IMR-90 (cell line): Measurements from ENCODE around the gene COL9A3. TPM values are rescaled to one million over a fixed set of nuclear protein-coding genes. Genes with fewer than 3 reads are reported as not detected.

ENCODE experiments used
- ATAC-seq: fragments of 200-7000 bp; cut with Tn5 transposase; 2 replicates; pipeline ENCODE4 v1.9.1; 2020; ENCODE audit warnings: low read depth, mild to moderate bottlenecking, moderate library complexity
- BruUV-seq: library from RNA; stranded (reverse); fragments of 400-500 nt; replicated peaks from 2 replicates; lab custom pipeline; 2021; lab: Mats Ljungman, UMichigan
- CTCF ChIA-PET: fragments of 300-600 bp; formaldehyde crosslinking; extraction: SDS; loops from one replicate; lab custom pipeline; 2021; ENCODE audit warnings: antibody characterized with exemption; lab: Yijun Ruan, JAX
- POLR2A ChIA-PET: fragments of 300-600 bp; sonication (Branson Sonifier 250); formaldehyde crosslinking; loops from one replicate; lab custom pipeline; 2022; ENCODE audit warnings: antibody characterized with exemption; ENCODE audit not compliant: unreplicated experiment; lab: Charles Lee
- DNase-seq: peaks from one replicate; pipeline ENCODE4 v3.0.0; 2013
- H2AFZ ChIP-seq: replicated peaks from 2 replicates; pipeline ENCODE3; 2013; ENCODE audit warnings: low read length, mild to moderate bottlenecking; ENCODE audit not compliant: poor library complexity
- H2AK5ac ChIP-seq: 2 replicates; pipeline ENCODE4 v1.6.1; 2013; ENCODE audit warnings: low read depth, low read length, inconsistent platforms
- H2AK9ac ChIP-seq: replicated peaks from 2 replicates; pipeline ENCODE3; 2013; ENCODE audit warnings: mild to moderate bottlenecking, low read depth, low read length, moderate library complexity; ENCODE audit not compliant: poor library complexity
- H2BK120ac ChIP-seq: 2 replicates; pipeline ENCODE4 v1.6.1; 2013; ENCODE audit warnings: low read depth, low read length, inconsistent platforms
- H2BK15ac ChIP-seq: 3 replicates; pipeline ENCODE4 v1.6.1; 2013; ENCODE audit warnings: low read depth, low read length, inconsistent platforms
- H2BK20ac ChIP-seq: 2 replicates; pipeline ENCODE4 v1.6.1; 2013; ENCODE audit warnings: low read depth, mild to moderate bottlenecking, inconsistent platforms, low read length, moderate library complexity
- H2BK5ac ChIP-seq: 2 replicates; pipeline ENCODE4 v1.6.1; 2013; ENCODE audit warnings: mild to moderate bottlenecking, low read depth, low read length, inconsistent platforms; ENCODE audit not compliant: poor library complexity, severe bottlenecking
- H3K14ac ChIP-seq: replicated peaks from 2 replicates; pipeline ENCODE4 v1.6.1; 2013; ENCODE audit warnings: low read depth, low read length, inconsistent platforms
- H3K18ac ChIP-seq: 2 replicates; pipeline ENCODE4 v1.6.1; 2013; ENCODE audit warnings: low read depth, low read length, control low read depth
- H3K23ac ChIP-seq: 2 replicates; pipeline ENCODE4 v1.6.1; 2013; ENCODE audit warnings: low read depth, low read length, inconsistent platforms
- H3K27ac ChIP-seq: 2 replicates; pipeline ENCODE4 v1.5.1; 2013; ENCODE audit warnings: mild to moderate bottlenecking, control low read depth, low read length; ENCODE audit not compliant: insufficient read depth
- H3K27me3 ChIP-seq: 2 replicates; pipeline ENCODE4 v1.6.1; 2013; ENCODE audit warnings: low read length; ENCODE audit not compliant: control insufficient read depth, insufficient read depth
- H3K36me3 ChIP-seq: 2 replicates; pipeline ENCODE4 v1.6.1; 2013; ENCODE audit warnings: low read length, mixed read lengths; ENCODE audit not compliant: control insufficient read depth, insufficient read depth
- H3K4ac ChIP-seq: 2 replicates; pipeline ENCODE4 v1.6.1; 2013; ENCODE audit warnings: low read depth, low read length, inconsistent platforms
- H3K4me1 ChIP-seq: 2 replicates; pipeline ENCODE4 v1.6.1; 2013; ENCODE audit warnings: low read length, mixed read lengths; ENCODE audit not compliant: control insufficient read depth, insufficient read depth
- H3K4me2 ChIP-seq: 2 replicates; pipeline ENCODE4 v1.6.1; 2013; ENCODE audit warnings: low read depth, mild to moderate bottlenecking, control low read depth, low read length, moderate library complexity
- H3K4me3 ChIP-seq: 2 replicates; pipeline ENCODE4 v1.5.1; 2013; ENCODE audit warnings: low read depth, mild to moderate bottlenecking, control low read depth, low read length, moderate library complexity; ENCODE audit not compliant: insufficient read depth
- H3K56ac ChIP-seq: 2 replicates; pipeline ENCODE4 v1.6.1; 2013; ENCODE audit warnings: low read length, inconsistent platforms; ENCODE audit not compliant: insufficient read depth; ENCODE audit errors: extremely low read depth
- H3K79me1 ChIP-seq, 2 experiments: 2 replicates each; pipeline ENCODE4 v1.6.1; 2013; ENCODE audit warnings: low read length in 2 of 2, inconsistent platforms in 1 of 2, low read depth in 1 of 2
- H3K9ac ChIP-seq: 2 replicates; pipeline ENCODE4 v1.6.1; 2013; ENCODE audit warnings: low read depth, low read length, control low read depth
- H3K9me1 ChIP-seq: 2 replicates; pipeline ENCODE4 v1.6.1; 2013; ENCODE audit warnings: low read length, inconsistent platforms; ENCODE audit not compliant: insufficient read depth
- H3K9me3 ChIP-seq: 2 replicates; pipeline ENCODE4 v1.6.1; 2013; ENCODE audit warnings: low read length; ENCODE audit not compliant: control insufficient read depth, insufficient read depth
- H4K20me1 ChIP-seq: 2 replicates; pipeline ENCODE4 v1.6.1; 2013; ENCODE audit warnings: low read length, inconsistent platforms; ENCODE audit not compliant: insufficient read depth
- H4K5ac ChIP-seq: 2 replicates; pipeline ENCODE4 v1.6.1; 2013; ENCODE audit warnings: mild to moderate bottlenecking, low read depth, low read length, control low read depth
- H4K8ac ChIP-seq, 2 experiments: 2 replicates each; pipeline ENCODE4 v1.6.1; 2013; ENCODE audit warnings: low read depth in 2 of 2, low read length in 2 of 2, control low read depth in 1 of 2, inconsistent platforms in 1 of 2
- H4K91ac ChIP-seq: 2 replicates; pipeline ENCODE4 v1.6.1; 2013; ENCODE audit warnings: low read depth, low read length, inconsistent platforms; ENCODE audit not compliant: insufficient read depth
- BHLHE40 ChIP-seq: fragments of 150-350 bp; IDR thresholded peaks from 2 replicates; pipeline ENCODE4 v1.6.1; 2016; ENCODE audit warnings: mild to moderate bottlenecking, low read depth, low read length
- CEBPB ChIP-seq: IDR thresholded peaks from 2 replicates; pipeline ENCODE4 v1.6.1; 2012; ENCODE audit warnings: low read depth, low read length, improper control_type of control experiment
- CHD1 ChIP-seq: IDR thresholded peaks from 2 replicates; pipeline ENCODE4 v1.6.1; 2012; ENCODE audit warnings: low read depth, low read length, improper control_type of control experiment
- FOS ChIP-seq: fragments of 150-350 bp; IDR thresholded peaks from 2 replicates; pipeline ENCODE4 v1.6.1; 2016; ENCODE audit warnings: low read depth, low read length
- MAFK ChIP-seq: IDR thresholded peaks from 2 replicates; pipeline ENCODE4 v1.6.1; 2012; ENCODE audit warnings: low read depth, low read length, improper control_type of control experiment
- MAZ ChIP-seq: IDR thresholded peaks from 2 replicates; pipeline ENCODE4 v1.6.1; 2012; ENCODE audit warnings: low read depth, mild to moderate bottlenecking, low read length, improper control_type of control experiment, moderate library complexity, borderline replicate concordance
- MXI1 ChIP-seq: IDR thresholded peaks from 2 replicates; pipeline ENCODE4 v1.6.1; 2012; ENCODE audit warnings: low read depth, mild to moderate bottlenecking, low read length, moderate library complexity, borderline replicate concordance
- NFE2L2 ChIP-seq: fragments of 150-350 bp; IDR thresholded peaks from 2 replicates; pipeline ENCODE4 v1.6.1; 2016; ENCODE audit warnings: low read depth, mild to moderate bottlenecking, low read length
- POLR2A ChIP-seq: IDR thresholded peaks from 2 replicates; pipeline ENCODE4 v1.6.1; 2012; ENCODE audit warnings: mild to moderate bottlenecking, low read depth, low read length
- RAD21 ChIP-seq: IDR thresholded peaks from 2 replicates; pipeline ENCODE4 v1.6.1; 2012; ENCODE audit warnings: low read length, improper control_type of control experiment
- RCOR1 ChIP-seq: IDR thresholded peaks from 2 replicates; pipeline ENCODE4 v1.6.1; 2012; ENCODE audit warnings: mild to moderate bottlenecking, low read length, improper control_type of control experiment; ENCODE audit not compliant: insufficient replicate concordance
- RFX5 ChIP-seq: IDR thresholded peaks from 2 replicates; pipeline ENCODE4 v1.8.0; 2012; ENCODE audit warnings: low read depth, mild to moderate bottlenecking, low read length, moderate library complexity
- SMC3 ChIP-seq: fragments of 150-350 bp; IDR thresholded peaks from 2 replicates; pipeline ENCODE4 v1.6.1; 2016; ENCODE audit warnings: low read depth, mild to moderate bottlenecking, antibody characterized with exemption, low read length, moderate library complexity
- WGBS, 2 experiments: methylation state at CpG; one replicate each; pipeline versions ENCODE4 v1.1.5 to v1.1.7; 2013; ENCODE audit warnings: missing lambda C conversion rate in 2 of 2; ENCODE audit not compliant: insufficient read length in 1 of 2; ENCODE audit errors: extremely low coverage in 2 of 2; 5-methylcytosine and 5-hydroxymethylcytosine counted together
- dilution Hi-C: fragments of 300-500 bp; cut with HindIII; formaldehyde crosslinking; loops from one replicate; pipeline ENCODE4 v1.14.3; 2018; ENCODE audit warnings: low sequenced_read_pairs; ENCODE audit not compliant: unreplicated experiment
- in situ Hi-C: fragments of 300-500 bp; cut with MboI; formaldehyde crosslinking; loops from 3 replicates; pipeline ENCODE4 v1.14.3; 2019; ENCODE audit warnings: low sequenced_read_pairs, inconsistent platforms, mixed read lengths
- intact Hi-C: fragments of 100-400 bp; cut with micrococcal nuclease; formaldehyde crosslinking; loops from 2 replicates; pipeline ENCODE4 v1.10.0; 2022
- polyA plus RNA-seq, 3 experiments: library from polyadenylated mRNA; depleted of rRNA; stranded (reverse); fragments of >200 nt; gene quantifications; 2 replicates each; pipeline ENCODE4 v1.2.3, GENCODE V29; 2012; ENCODE audit warnings: low replicate concordance in 1 of 3
- total RNA-seq: library from RNA; depleted of rRNA; stranded (reverse); fragments of >200 nt; gene quantifications from 2 replicates; pipeline ENCODE4 v1.2.3, GENCODE V29; 2012
- TF ChIP-seq, protein P1 (sequence below): fragments of 150-350 bp; IDR thresholded peaks from 2 replicates; pipeline ENCODE4 v1.6.1; 2017; ENCODE audit warnings: mild to moderate bottlenecking, antibody characterized with exemption, low read length, low read depth
- TF ChIP-seq, protein P2 (sequence below): fragments of 150-350 bp; IDR thresholded peaks from 2 replicates; pipeline ENCODE4 v1.6.1; 2016; ENCODE audit warnings: low read depth, mild to moderate bottlenecking, low read length, moderate library complexity, borderline replicate concordance
- TF ChIP-seq, protein P3 (sequence below): conservative IDR thresholded peaks from 2 replicates; pipeline ENCODE4 v1.5.1; 2012; ENCODE audit warnings: mild to moderate bottlenecking, low read depth, low read length, improper control_type of control experiment

The COL9A3 gene
- total and polyA plus RNA-seq, 2 of the 4 experiments (the other 2 are of a cell fraction), result 0.36 to 1.4 TPM

DNA sequence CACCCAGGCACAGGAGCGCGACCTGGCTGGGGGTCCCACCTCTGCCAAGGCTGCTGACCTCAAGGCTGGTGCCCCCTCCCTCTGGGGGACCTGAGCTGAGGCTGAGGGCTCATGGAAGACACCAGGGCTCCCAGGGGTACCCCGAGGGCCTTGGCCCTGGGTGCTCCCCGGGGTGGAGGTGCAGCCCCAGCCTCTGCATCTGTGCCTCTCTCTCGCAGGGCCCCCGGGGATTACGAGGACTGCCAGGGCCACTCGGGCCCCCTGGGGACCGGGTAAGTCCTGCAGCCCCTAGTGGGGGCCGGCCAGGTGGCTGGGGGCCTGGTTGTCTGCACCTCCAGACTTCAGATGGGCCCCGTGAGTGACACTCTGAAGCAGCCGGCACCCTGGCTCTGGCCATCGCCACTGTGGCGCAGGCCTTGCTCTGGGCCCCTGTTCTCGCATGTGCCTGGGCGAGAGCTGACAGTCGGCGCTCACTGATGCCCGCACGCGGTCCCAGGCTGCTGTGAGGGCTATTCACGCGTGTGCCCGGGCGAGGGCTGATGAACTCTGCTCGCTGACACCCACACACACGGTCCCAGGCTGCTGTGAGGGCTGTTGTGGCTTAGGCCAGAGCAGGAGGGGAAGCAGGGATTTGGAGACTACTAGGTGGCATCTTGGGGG is 9.3 kb downstream of the COL9A3 start:
- ChIA-PET POLR2A (no interaction called here), CTCF (no interaction called here)
- ATAC-seq (no peak), DNase-seq (no peak)
- no peak overlapping the region for H4K91ac ChIP-seq
- no peak overlapping the region for H2AK5ac ChIP-seq
- H3K23ac ChIP-seq, result no peak overlapping the region
- H2BK120ac ChIP-seq, result no peak overlapping the region
- H3K4ac ChIP-seq, result no peak overlapping the region
- intact Hi-C loops (no loop called here), dilution Hi-C loops (no loop called here), in situ Hi-C loops (no loop called here)
- H3K14ac ChIP-seq, result no peak overlapping the region
- H2BK15ac ChIP-seq, result no peak overlapping the region
- no peak overlapping the region for H2AFZ ChIP-seq
- H3K18ac ChIP-seq, result no peak overlapping the region
- H3K27ac ChIP-seq, result no peak overlapping the region
- BruUV-seq, result no TSS peak
- no peak overlapping the region for H4K5ac ChIP-seq
- H3K9me3 ChIP-seq, result no peaks in the 10 kb centered on the region
- H2AK9ac ChIP-seq, result no peak overlapping the region
- H3K56ac ChIP-seq, result no peak overlapping the region
- H3K9ac ChIP-seq, result no peak overlapping the region
- no peak overlapping the region for H2BK20ac ChIP-seq
- H3K79me1 ChIP-seq, result no peaks in the 10 kb centered on the region
- H3K27me3 ChIP-seq, result no peaks in the 10 kb centered on the region
- 94% methylated on average over 11 of the region's 27 CpGs; no CpG with 5 or more reads in 1 of the 2 experiments for WGBS, 2 experiments
- TF ChIP-seq CEBPB (no peak), RAD21 (no peak), RCOR1 (no peak), BHLHE40 (no peak), MAFK (no peak), MXI1 (no peak), POLR2A (no peak), RFX5 (no peak), NFE2L2 (no peak), SMC3 (no peak), CHD1 (no peak), MAZ (no peak), FOS (no peak)
- TF ChIP-seq, protein P1, sequence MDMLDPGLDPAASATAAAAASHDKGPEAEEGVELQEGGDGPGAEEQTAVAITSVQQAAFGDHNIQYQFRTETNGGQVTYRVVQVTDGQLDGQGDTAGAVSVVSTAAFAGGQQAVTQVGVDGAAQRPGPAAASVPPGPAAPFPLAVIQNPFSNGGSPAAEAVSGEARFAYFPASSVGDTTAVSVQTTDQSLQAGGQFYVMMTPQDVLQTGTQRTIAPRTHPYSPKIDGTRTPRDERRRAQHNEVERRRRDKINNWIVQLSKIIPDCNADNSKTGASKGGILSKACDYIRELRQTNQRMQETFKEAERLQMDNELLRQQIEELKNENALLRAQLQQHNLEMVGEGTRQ, result no peak
- TF ChIP-seq, protein P2, sequence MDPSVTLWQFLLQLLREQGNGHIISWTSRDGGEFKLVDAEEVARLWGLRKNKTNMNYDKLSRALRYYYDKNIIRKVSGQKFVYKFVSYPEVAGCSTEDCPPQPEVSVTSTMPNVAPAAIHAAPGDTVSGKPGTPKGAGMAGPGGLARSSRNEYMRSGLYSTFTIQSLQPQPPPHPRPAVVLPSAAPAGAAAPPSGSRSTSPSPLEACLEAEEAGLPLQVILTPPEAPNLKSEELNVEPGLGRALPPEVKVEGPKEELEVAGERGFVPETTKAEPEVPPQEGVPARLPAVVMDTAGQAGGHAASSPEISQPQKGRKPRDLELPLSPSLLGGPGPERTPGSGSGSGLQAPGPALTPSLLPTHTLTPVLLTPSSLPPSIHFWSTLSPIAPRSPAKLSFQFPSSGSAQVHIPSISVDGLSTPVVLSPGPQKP, result no peak
- TF ChIP-seq, protein P3, sequence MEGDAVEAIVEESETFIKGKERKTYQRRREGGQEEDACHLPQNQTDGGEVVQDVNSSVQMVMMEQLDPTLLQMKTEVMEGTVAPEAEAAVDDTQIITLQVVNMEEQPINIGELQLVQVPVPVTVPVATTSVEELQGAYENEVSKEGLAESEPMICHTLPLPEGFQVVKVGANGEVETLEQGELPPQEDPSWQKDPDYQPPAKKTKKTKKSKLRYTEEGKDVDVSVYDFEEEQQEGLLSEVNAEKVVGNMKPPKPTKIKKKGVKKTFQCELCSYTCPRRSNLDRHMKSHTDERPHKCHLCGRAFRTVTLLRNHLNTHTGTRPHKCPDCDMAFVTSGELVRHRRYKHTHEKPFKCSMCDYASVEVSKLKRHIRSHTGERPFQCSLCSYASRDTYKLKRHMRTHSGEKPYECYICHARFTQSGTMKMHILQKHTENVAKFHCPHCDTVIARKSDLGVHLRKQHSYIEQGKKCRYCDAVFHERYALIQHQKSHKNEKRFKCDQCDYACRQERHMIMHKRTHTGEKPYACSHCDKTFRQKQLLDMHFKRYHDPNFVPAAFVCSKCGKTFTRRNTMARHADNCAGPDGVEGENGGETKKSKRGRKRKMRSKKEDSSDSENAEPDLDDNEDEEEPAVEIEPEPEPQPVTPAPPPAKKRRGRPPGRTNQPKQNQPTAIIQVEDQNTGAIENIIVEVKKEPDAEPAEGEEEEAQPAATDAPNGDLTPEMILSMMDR, result no peak
- H3K36me3 ChIP-seq, result no peaks in the 10 kb centered on the region
- H4K8ac ChIP-seq, result no peak overlapping the region
- H2BK5ac ChIP-seq, result no peak overlapping the region
- no peaks in the 10 kb centered on the region for H4K20me1 ChIP-seq
- no peaks in the 10 kb centered on the region for H3K9me1 ChIP-seq
- no peak overlapping the region for H3K4me3 ChIP-seq
- H3K4me1 ChIP-seq, result no peaks in the 10 kb centered on the region
- H3K4me2 ChIP-seq, result no peak overlapping the region
